Mucosa of stomach (tissue), 1 donor: Measurements from ENCODE around the gene PPP1R27.

Experiments used
- H3K27me3 ChIP-seq: one replicate; pipeline ENCODE4 v1.7.0; 2013; ENCODE audit warnings: mild to moderate bottlenecking, low read length; ENCODE audit not compliant: control insufficient read depth, insufficient read depth
- H3K36me3 ChIP-seq: one replicate; pipeline ENCODE4 v1.7.0; 2013; ENCODE audit warnings: low read length; ENCODE audit not compliant: control insufficient read depth, insufficient read depth
- H3K4me1 ChIP-seq: one replicate; pipeline ENCODE4 v1.7.0; 2013; ENCODE audit warnings: mild to moderate bottlenecking, low read length; ENCODE audit not compliant: control insufficient read depth, insufficient read depth
- H3K4me3 ChIP-seq: one replicate; pipeline ENCODE4 v1.7.0; 2013; ENCODE audit warnings: low read length
- H3K9ac ChIP-seq: one replicate; pipeline ENCODE4 v1.7.0; 2013; ENCODE audit warnings: mild to moderate bottlenecking, low read length, moderate library complexity
- H3K9me3 ChIP-seq: one replicate; pipeline ENCODE4 v1.7.0; 2013; ENCODE audit warnings: mild to moderate bottlenecking, low read length, moderate library complexity; ENCODE audit not compliant: control insufficient read depth
- donor health status: Pancreatic carcinoma.

Gene PPP1R27

GRCh38 chr17:81802856-81803643, 31.8 kb downstream of the PPP1R27 start:
- Histone ChIP-seq H3K9me3 (no peaks in the 10 kb centered on the region), H3K4me1 (peaks cover 11% of the 10 kb centered on the region), H3K4me3 (no peak overlapping the region), H3K9ac (no peak overlapping the region), H3K36me3 (no peaks in the 10 kb centered on the region), H3K27me3 (peaks cover 73% of the 10 kb centered on the region)

GRCh38 chr17:81802048-81802758, 32.6 kb downstream of the PPP1R27 start:
- Histone ChIP-seq H3K4me1 (peaks cover 11% of the 10 kb centered on the region), H3K36me3 (no peaks in the 10 kb centered on the region), H3K9ac (no peak overlapping the region), H3K4me3 (no peak overlapping the region), H3K27me3 (peaks cover 65% of the 10 kb centered on the region), H3K9me3 (no peaks in the 10 kb centered on the region)

- H3K9ac ChIP-seq: no peak overlapping the region
- H3K27me3 ChIP-seq: peaks cover 56% of the 10 kb centered on the region
- no peaks in the 10 kb centered on the region for H3K36me3 ChIP-seq
- no peak overlapping the region for H3K4me3 ChIP-seq
- H3K4me1 ChIP-seq: peaks cover 11% of the 10 kb centered on the region
- no peaks in the 10 kb centered on the region for H3K9me3 ChIP-seq
Measured at GRCh38 chr17:81801327-81801726, 33.5 kb downstream of the PPP1R27 start.

GRCh38 chr17:81794509-81794908, 40.3 kb downstream of the PPP1R27 start:
- peaks cover 17% of the 10 kb centered on the region for H3K27me3 ChIP-seq
- peaks cover 13% of the 10 kb centered on the region for H3K4me1 ChIP-seq
- no peak overlapping the region for H3K9ac ChIP-seq
- no peak overlapping the region for H3K4me3 ChIP-seq
- no peaks in the 10 kb centered on the region for H3K9me3 ChIP-seq
- H3K36me3 ChIP-seq: no peaks in the 10 kb centered on the region

DNA sequence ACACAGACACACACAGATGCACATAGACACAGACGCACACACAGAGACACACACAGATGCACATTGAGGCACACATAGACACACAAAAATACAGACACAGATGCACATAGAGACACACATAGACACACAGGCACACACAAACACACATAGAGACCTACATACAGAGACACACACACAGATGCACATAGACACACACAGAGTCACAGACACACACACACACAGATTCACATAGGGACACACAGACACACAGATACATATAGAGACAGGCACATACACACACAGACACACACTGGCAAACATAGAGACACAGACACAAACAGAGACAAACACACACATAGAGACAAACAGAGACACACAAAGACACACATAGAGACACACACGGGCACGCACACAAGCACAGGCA, 40.8 kb downstream of the PPP1R27 start:
- no peak overlapping the region for H3K9ac ChIP-seq
- H3K4me3 ChIP-seq: no peak overlapping the region
- H3K9me3 ChIP-seq: no peaks in the 10 kb centered on the region
- H3K27me3 ChIP-seq: peaks cover 17% of the 10 kb centered on the region
- no peaks in the 10 kb centered on the region for H3K36me3 ChIP-seq
- H3K4me1 ChIP-seq: peaks cover 13% of the 10 kb centered on the region

GRCh38 chr17:81792675-81793615, 41.9 kb downstream of the PPP1R27 start:
- Histone ChIP-seq H3K4me3 (no peak overlapping the region), H3K27me3 (peaks cover 17% of the 10 kb centered on the region), H3K9me3 (no peaks in the 10 kb centered on the region), H3K36me3 (no peaks in the 10 kb centered on the region), H3K4me1 (peaks cover 13% of the 10 kb centered on the region), H3K9ac (no peak overlapping the region)
